Body of pancreas (tissue), 4 donors: ENCODE measurements around the gene FRAS1. TPM values are rescaled to one million over a fixed set of nuclear protein-coding genes. Genes with fewer than 3 reads are reported as not detected.
"Not testable (repeated sequence)": the region's sequence is repeated elsewhere in the genome, so short reads cannot be mapped to it uniquely, and the experiment has no call there.

ENCODE experiments used
- ATAC-seq: fragments of 150-250 bp; one replicate; pipeline ENCODE4 v1.9.1; 2016
- DNase-seq, 4 donors: peaks; one replicate each; pipeline ENCODE4 v3.0.0-alpha.2; 2019
- H3K27ac ChIP-seq, 4 donors: fragments of 200-600 bp; sonication (generic); 1 replicate in 3 of 4; 2 replicates in 1 of 4; pipeline versions ENCODE4 v1.5.1 to v1.6.1; 2016 to 2019; ENCODE audit warnings: mild to moderate bottlenecking in 1 of 4, mixed read lengths in 1 of 4, moderate library complexity in 1 of 4
- H3K27me3 ChIP-seq, 2 donors: fragments of 200-600 bp; sonication (generic); one replicate each; pipeline ENCODE4 v1.6.0; 2016; ENCODE audit warnings: mild to moderate bottlenecking in 1 of 2
- H3K36me3 ChIP-seq, 2 donors: fragments of 200-600 bp; sonication (generic); replicated peaks in 1 of 2; 2 replicates each; pipeline ENCODE4 v1.5.1; 2016; ENCODE audit warnings: low read depth in 2 of 2; ENCODE audit not compliant: insufficient read depth in 1 of 2
- H3K4me1 ChIP-seq: fragments of 200-600 bp; sonication (generic); one replicate; pipeline ENCODE4 v1.6.0; 2016
- H3K4me3 ChIP-seq, 2 donors: fragments of 200-600 bp; sonication (generic); 1 replicate in 1 of 2; 2 replicates in 1 of 2; pipeline ENCODE4 v1.5.1; 2016 to 2019
- H3K9me3 ChIP-seq, 3 donors: fragments of 200-600 bp; sonication (generic); 1 replicate in 2 of 3; 2 replicates in 1 of 3; pipeline ENCODE4 v1.5.1; 2016
- CTCF ChIP-seq, 7 experiments: fragments of 450-650 bp in 4 of 7; fragments of 200-600 bp in 3 of 7; sonication (generic) in 3 of 7; IDR thresholded peaks; one replicate each; pipeline ENCODE4 v1.5.1; 2016 to 2019; ENCODE audit warnings: antibody characterized with exemption in 7 of 7
- POLR2A ChIP-seq, 3 donors: fragments of 450-650 bp; IDR thresholded peaks; one replicate each; pipeline ENCODE4 v1.6.1; 2016; ENCODE audit warnings: antibody characterized with exemption in 3 of 3, mild to moderate bottlenecking in 2 of 3
- WGBS, 2 donors: methylation state at CpG; one replicate each; pipeline ENCODE4 v1.1.5; 2017; 5-methylcytosine and 5-hydroxymethylcytosine counted together
- intact Hi-C: fragments of 100-400 bp; cut with DNase I; formaldehyde crosslinking; loops from one replicate; pipeline ENCODE4 v1.15.1; 2023
- total RNA-seq, 2 donors: library from RNA; depleted of rRNA; stranded (reverse); fragments of >200 nt; gene quantifications; one replicate each; pipeline ENCODE4 v1.1.0, GENCODE V29; 2016

Gene FRAS1
- total RNA-seq, 2 donors from 2014 or later: 22.6 to 24.4 TPM

- TF ChIP-seq CTCF (IDR thresholded peaks at IDR 0.05) (no peak), POLR2A (IDR thresholded peaks at IDR 0.05) (no peak)
- Histone ChIP-seq H3K36me3 (no peaks in the 10 kb centered on the region), H3K27ac (no peak overlapping the region), H3K4me3 (no peak overlapping the region), H3K9me3 (no peaks in the 10 kb centered on the region), H3K4me1 (no peaks in the 10 kb centered on the region), H3K27me3 (no peaks in the 10 kb centered on the region)
- intact Hi-C loops: no loop called here
- DNase-seq (no peak), ATAC-seq (no peak)
- WGBS, 2 donors: 53 to 61% methylated on average over 4 of the region's 4 CpGs
Observed at GRCh38 chr4:78254893-78255292, 197.8 kb downstream of the FRAS1 start.

GRCh38 chr4:78265006-78265405 lies 207.9 kb downstream of the FRAS1 start:
- ATAC-seq (no peak), DNase-seq (no peak)
- Histone ChIP-seq H3K4me1 (peaks cover 8% of the 10 kb centered on the region), H3K4me3 (no peak overlapping the region), H3K9me3 (peaks cover 0 to 5% (median 0%) of the 10 kb centered on the region in 3 donors), H3K27me3 (no peaks in the 10 kb centered on the region), H3K27ac (no peak overlapping the region), H3K36me3 (no peaks in the 10 kb centered on the region)
- 65 to 66% methylated on average over 5 of the region's 5 CpGs for whole genome bisulfite sequencing, 2 donors
- intact Hi-C loops: no loop called here
- TF ChIP-seq POLR2A (IDR thresholded peaks at IDR 0.05): no peak
- TF ChIP-seq CTCF (IDR thresholded peaks at IDR 0.05): no peak

GRCh38 chr4:78267790-78268189 lies 210.7 kb downstream of the FRAS1 start:
- Histone ChIP-seq H3K27me3 (no peaks in the 10 kb centered on the region), H3K4me1 (peaks cover 8% of the 10 kb centered on the region), H3K27ac (peak overlapping the region in 3 of 4 donors; percentile 4 to 60 (median 16)), H3K4me3 (no peak overlapping the region), H3K36me3 (no peaks in the 10 kb centered on the region), H3K9me3 (peaks cover 0 to 5% (median 0%) of the 10 kb centered on the region in 3 donors)
- no peak for ATAC-seq
- intact Hi-C loops: no loop called here
- 48 to 52% methylated on average over 7 of the region's 7 CpGs for WGBS, 2 donors
- DNase-seq: no peak
- TF ChIP-seq POLR2A (IDR thresholded peaks at IDR 0.05): no peak
- no peak for TF ChIP-seq CTCF (IDR thresholded peaks at IDR 0.05)

- TF ChIP-seq CTCF (IDR thresholded peaks at IDR 0.05) (no peak), POLR2A (IDR thresholded peaks at IDR 0.05) (no peak)
- 84 to 85% methylated on average over 2 of the region's 2 CpGs for WGBS, 2 donors
- Histone ChIP-seq H3K4me3 (no peak overlapping the region), H3K36me3 (no peaks in the 10 kb centered on the region), H3K27me3 (no peaks in the 10 kb centered on the region), H3K4me1 (peaks cover 8% of the 10 kb centered on the region), H3K27ac (peak overlapping the region in 1 of 4 donors; percentile 60), H3K9me3 (peaks cover 0 to 5% (median 0%) of the 10 kb centered on the region in 3 donors)
- intact Hi-C loops: no loop called here
- ATAC-seq: no peak
- no peak for DNase-seq
Observed at GRCh38 chr4:78268597-78268996, 211.5 kb downstream of the FRAS1 start.

GRCh38 chr4:78275450-78275849 lies 218.3 kb downstream of the FRAS1 start:
- ATAC-seq, DNase-seq, H3K9me3 ChIP-seq, H3K27ac ChIP-seq, H3K27me3 ChIP-seq, intact Hi-C loops, H3K4me1 ChIP-seq, H3K36me3 ChIP-seq, H3K4me3 ChIP-seq: not testable (repeated sequence)
- WGBS, 2 donors: 49 to 61% methylated on average over 4 of the region's 4 CpGs
